Keratinocyte (primary cell): ENCODE results near the gene TSC22D2. TPM values are rescaled to one million over a fixed set of nuclear protein-coding genes. Genes with fewer than 3 reads are reported as not detected.
A peak's percentile ranks its signal among the peaks of the same experiment; 100 is the strongest.

ENCODE experiments used
- DNase-seq: peaks from one replicate; pipeline ENCODE4 v3.0.0-alpha.2; 2011; ENCODE audit warnings: low read depth, missing footprints, low spot score
- FAIRE-seq: peaks from 2 replicates; lab custom pipeline; 2011; peaks lifted over from hg19 to GRCh38; lab: Jason Lieb, UNC
- H2AFZ ChIP-seq: 2 replicates; pipeline ENCODE4 v1.6.0; 2012; ENCODE audit warnings: low read length, control low read depth, inconsistent platforms; ENCODE audit not compliant: control insufficient read depth
- H3K27ac ChIP-seq: 2 replicates; pipeline ENCODE4 v1.5.1; 2011; ENCODE audit warnings: low read length; ENCODE audit not compliant: control insufficient read depth, insufficient read depth
- H3K27me3 ChIP-seq: 3 replicates; pipeline ENCODE4 v1.6.0; 2011; ENCODE audit warnings: low read length; ENCODE audit not compliant: control insufficient read depth, insufficient read depth; ENCODE audit errors: extremely low read depth
- H3K36me3 ChIP-seq, 2 experiments: 2 replicates in 1 of 2; 3 replicates in 1 of 2; pipeline ENCODE4 v1.5.1; 2011; ENCODE audit warnings: low read length in 2 of 2, mild to moderate bottlenecking in 1 of 2; ENCODE audit not compliant: control insufficient read depth in 2 of 2, insufficient read depth in 2 of 2; ENCODE audit errors: extremely low read depth in 1 of 2
- H3K4me1 ChIP-seq: 3 replicates; pipeline ENCODE4 v1.5.1; 2011; ENCODE audit warnings: low read length; ENCODE audit not compliant: control insufficient read depth, insufficient read depth; ENCODE audit errors: extremely low read depth
- H3K4me2 ChIP-seq: 3 replicates; pipeline ENCODE4 v1.6.0; 2011; ENCODE audit warnings: low read depth, low read length; ENCODE audit not compliant: control insufficient read depth, insufficient read depth; ENCODE audit errors: extremely low read depth
- H3K4me3 ChIP-seq, 3 experiments: fragments of 200-600 bp in 1 of 3; sonication (generic) in 1 of 3; 2 replicates in 2 of 3; 3 replicates in 1 of 3; pipeline ENCODE4 v1.5.1; 2011 to 2016; ENCODE audit warnings: low read length in 3 of 3, mild to moderate bottlenecking in 3 of 3, control low read depth in 2 of 3, inconsistent platforms in 1 of 3, low read depth in 1 of 3, mixed read lengths in 1 of 3, mixed run types in 1 of 3, moderate library complexity in 1 of 3; ENCODE audit not compliant: control insufficient read depth in 2 of 3, insufficient read depth in 2 of 3; ENCODE audit errors: extremely low read depth in 1 of 3
- H3K79me2 ChIP-seq: 2 replicates; pipeline ENCODE4 v1.6.0; 2012; ENCODE audit warnings: low read length; ENCODE audit not compliant: control insufficient read depth, insufficient read depth
- H3K9ac ChIP-seq: 3 replicates; pipeline ENCODE4 v1.6.0; 2011; ENCODE audit warnings: low read length; ENCODE audit not compliant: control insufficient read depth, insufficient read depth; ENCODE audit errors: extremely low read depth
- H3K9me1 ChIP-seq: 3 replicates; pipeline ENCODE4 v1.6.0; 2011; ENCODE audit warnings: low read length; ENCODE audit not compliant: control insufficient read depth, insufficient read depth; ENCODE audit errors: extremely low read depth
- H3K9me3 ChIP-seq: 2 replicates; pipeline ENCODE4 v1.5.1; 2012; ENCODE audit warnings: low read depth, low read length; ENCODE audit not compliant: control insufficient read depth
- H4K20me1 ChIP-seq: 3 replicates; pipeline ENCODE4 v1.6.0; 2011; ENCODE audit warnings: low read length; ENCODE audit not compliant: control insufficient read depth, insufficient read depth; ENCODE audit errors: extremely low read depth
- EZH2 ChIP-seq: IDR thresholded peaks from one replicate; pipeline ENCODE4 v1.6.1; 2012; ENCODE audit warnings: inconsistent platforms, mild to moderate bottlenecking, low read length, moderate library complexity
- dilution Hi-C: fragments of 300-500 bp; cut with MboI; formaldehyde crosslinking; loops from one replicate; pipeline ENCODE4 v1.7.0; 2020; ENCODE audit warnings: low sequenced_read_pairs; ENCODE audit not compliant: extremely low pct_ligation_motif_present
- polyA plus RNA-seq, 5 experiments: library from polyadenylated mRNA; depleted of rRNA in 3 of 5; stranded (reverse) in 3 of 5; stranded (forward) in 1 of 5; unstranded in 1 of 5; fragments of >200 nt; gene quantifications; 1 replicate in 1 of 5; 2 replicates in 3 of 5; 3 replicates in 1 of 5; pipeline versions ENCODE4 v1.2.1 to v1.2.3, GENCODE V29; 2011 to 2012; ENCODE audit warnings: missing spikeins in 2 of 5, low read depth in 1 of 5, low replicate concordance in 1 of 5
- TF ChIP-seq, protein P1 (sequence below), 3 experiments: IDR thresholded peaks in 1 of 3; conservative IDR thresholded peaks in 1 of 3; optimal IDR thresholded peaks in 1 of 3; 2 replicates in 2 of 3; 3 replicates in 1 of 3; pipeline versions ENCODE3 to v1.5.1; 2011; ENCODE audit warnings: low read length in 3 of 3, mild to moderate bottlenecking in 3 of 3, moderate library complexity in 2 of 3, control low read depth in 1 of 3, inconsistent platforms in 1 of 3; ENCODE audit not compliant: insufficient read depth in 2 of 3; ENCODE audit errors: extremely low read depth in 1 of 3

TSC22D2 gene
- polyA plus RNA-seq, 1 donor (not counting 4 experiments of a cell fraction or from before 2014, with no cell fraction given) = 22.3 TPM

- dilution Hi-C loops = no loop called here
- no peaks in the 10 kb centered on the region for H3K9me3 ChIP-seq
- no peak overlapping the region for H3K27ac ChIP-seq
- no peaks in the 10 kb centered on the region for H3K9me1 ChIP-seq
- DNase-seq (no peak), FAIRE-seq (no peak)
- TF ChIP-seq EZH2 = no peak
- TF ChIP-seq, protein P1, sequence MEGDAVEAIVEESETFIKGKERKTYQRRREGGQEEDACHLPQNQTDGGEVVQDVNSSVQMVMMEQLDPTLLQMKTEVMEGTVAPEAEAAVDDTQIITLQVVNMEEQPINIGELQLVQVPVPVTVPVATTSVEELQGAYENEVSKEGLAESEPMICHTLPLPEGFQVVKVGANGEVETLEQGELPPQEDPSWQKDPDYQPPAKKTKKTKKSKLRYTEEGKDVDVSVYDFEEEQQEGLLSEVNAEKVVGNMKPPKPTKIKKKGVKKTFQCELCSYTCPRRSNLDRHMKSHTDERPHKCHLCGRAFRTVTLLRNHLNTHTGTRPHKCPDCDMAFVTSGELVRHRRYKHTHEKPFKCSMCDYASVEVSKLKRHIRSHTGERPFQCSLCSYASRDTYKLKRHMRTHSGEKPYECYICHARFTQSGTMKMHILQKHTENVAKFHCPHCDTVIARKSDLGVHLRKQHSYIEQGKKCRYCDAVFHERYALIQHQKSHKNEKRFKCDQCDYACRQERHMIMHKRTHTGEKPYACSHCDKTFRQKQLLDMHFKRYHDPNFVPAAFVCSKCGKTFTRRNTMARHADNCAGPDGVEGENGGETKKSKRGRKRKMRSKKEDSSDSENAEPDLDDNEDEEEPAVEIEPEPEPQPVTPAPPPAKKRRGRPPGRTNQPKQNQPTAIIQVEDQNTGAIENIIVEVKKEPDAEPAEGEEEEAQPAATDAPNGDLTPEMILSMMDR (optimal IDR thresholded peaks at IDR 0.05 in 1 of 3, IDR thresholded peaks at IDR 0.05 in 1 of 3, conservative IDR thresholded peaks at IDR 0.05 in 1 of 3; ENCODE audit: extremely low read depth in 1 of 3, insufficient read depth in 2 of 3, low read length in 3 of 3) = no peak
- no peak overlapping the region for H3K4me2 ChIP-seq
- H4K20me1 ChIP-seq = no peaks in the 10 kb centered on the region
- H3K27me3 ChIP-seq = no peaks in the 10 kb centered on the region
- no peaks in the 10 kb centered on the region for H3K36me3 ChIP-seq
- no peaks in the 10 kb centered on the region for H3K79me2 ChIP-seq
- no peak overlapping the region for H3K4me3 ChIP-seq
- H3K4me1 ChIP-seq = peaks cover 5% of the 10 kb centered on the region
- no peak overlapping the region for H2AFZ ChIP-seq
- H3K9ac ChIP-seq = no peak overlapping the region
Measured at GRCh38 chr3:150504483-150504882, 96.4 kb downstream of the TSC22D2 start.

- no peak for FAIRE-seq
Measured at GRCh38 chr3:150508401-150508800, 100.3 kb downstream of the TSC22D2 start.

More at GRCh38 chr3:150508401-150508800, 100.3 kb downstream of the TSC22D2 start:
- DNase-seq = no peak
- peak overlapping the region; percentile 22 for H2AFZ ChIP-seq
- H3K79me2 ChIP-seq = no peaks in the 10 kb centered on the region
- no peak overlapping the region for H3K4me3 ChIP-seq
- no peaks in the 10 kb centered on the region for H4K20me1 ChIP-seq
- H3K27me3 ChIP-seq = no peaks in the 10 kb centered on the region
- H3K9me3 ChIP-seq = no peaks in the 10 kb centered on the region
- H3K9ac ChIP-seq = no peak overlapping the region
- peaks cover 5% of the 10 kb centered on the region for H3K4me1 ChIP-seq
- dilution Hi-C loops = no loop called here
- H3K9me1 ChIP-seq = no peaks in the 10 kb centered on the region
- H3K27ac ChIP-seq = no peak overlapping the region
- H3K36me3 ChIP-seq = no peaks in the 10 kb centered on the region
- no peak for TF ChIP-seq EZH2
- TF ChIP-seq, protein P1 (optimal IDR thresholded peaks at IDR 0.05 in 1 of 3, IDR thresholded peaks at IDR 0.05 in 1 of 3, conservative IDR thresholded peaks at IDR 0.05 in 1 of 3; ENCODE audit: extremely low read depth in 1 of 3, insufficient read depth in 2 of 3, low read length in 3 of 3) = no peak
- H3K4me2 ChIP-seq = peak overlapping the region; percentile 32
